Stimulated activated CD8-positive, alpha-beta memory T cell treated with anti-CD3 and anti-CD28 coated beads, Interleukin-12 subunit alpha, Interleukin-12 subunit beta, amount 100 ng/mL, for 24 hours (primary cell): ENCODE results near the gene MAST4.

Experiments used
- DNase-seq: peaks from one replicate; pipeline ENCODE4 v3.0.0-alpha.2; 2020; ENCODE audit errors: extremely low read depth

Gene MAST4

GRCh38 chr5:67081261-67081660, 485.1 kb downstream of the MAST4 start:
- no peak for DNase-seq

- no peak for DNase-seq
Observed at GRCh38 chr5:67082941-67083340, 486.7 kb downstream of the MAST4 start.

- no peak for DNase-seq
Observed at GRCh38 chr5:67085616-67086015, 489.4 kb downstream of the MAST4 start.

- DNase-seq, result no peak
Observed at GRCh38 chr5:67089200-67089725, 493.1 kb downstream of the MAST4 start.

- DNase-seq, result no peak
Observed at GRCh38 chr5:67090040-67090439, 493.8 kb downstream of the MAST4 start.

GRCh38 chr5:67090593-67090992, 494.4 kb downstream of the MAST4 start:
- no peak for DNase-seq

GRCh38 chr5:67092535-67092934, 496.3 kb downstream of the MAST4 start:
- DNase-seq, result no peak

GRCh38 chr5:67093279-67093678, 497.1 kb downstream of the MAST4 start:
- no peak for DNase-seq

- DNase-seq, result no peak
Observed at GRCh38 chr5:67094476-67095300, 498.5 kb downstream of the MAST4 start.

- DNase-seq, result no peak
Observed at GRCh38 chr5:67095346-67096171, 499.4 kb downstream of the MAST4 start.

- DNase-seq, result no peak
Observed at GRCh38 chr5:67098656-67099055, 502.5 kb downstream of the MAST4 start.

- peak; percentile 10 for DNase-seq
Observed at GRCh38 chr5:67100301-67100700, 504.1 kb downstream of the MAST4 start.

- no peak for DNase-seq
Observed at GRCh38 chr5:67102708-67103107, 506.5 kb downstream of the MAST4 start.

- DNase-seq, result no peak
Observed at GRCh38 chr5:67104859-67105258, 508.7 kb downstream of the MAST4 start.

- DNase-seq, result no peak
Observed at GRCh38 chr5:67105270-67105669, 509.1 kb downstream of the MAST4 start.

- no peak for DNase-seq
Observed at GRCh38 chr5:67106626-67107342, 510.6 kb downstream of the MAST4 start.

GRCh38 chr5:67111779-67112178, 515.6 kb downstream of the MAST4 start:
- no peak for DNase-seq

GRCh38 chr5:67115246-67115645, 519.1 kb downstream of the MAST4 start:
- no peak for DNase-seq

- DNase-seq, result no peak
Observed at GRCh38 chr5:67115817-67116216, 519.6 kb downstream of the MAST4 start.

- no peak for DNase-seq
Observed at GRCh38 chr5:67118050-67118620, 521.9 kb downstream of the MAST4 start.

GRCh38 chr5:67119010-67119409, 522.8 kb downstream of the MAST4 start:
- DNase-seq, result no peak

GRCh38 chr5:67120032-67120431, 523.8 kb downstream of the MAST4 start:
- no peak for DNase-seq
